Measurements from ENCODE around the gene GPR15. TPM values are rescaled to one million over a fixed set of nuclear protein-coding genes. Genes with fewer than 3 reads are reported as not detected.

GPR15 gene
- total RNA-seq, 1 experiment from 2014 or later = not detected

GRCh38 chr3:98534734-98535133, 3.0 kb downstream of the GPR15 start:
- H3K36me3 Mint-ChIP-seq (ENCODE audit: insufficient read depth in 1 of 3, low read depth in 3 of 3) = no peaks in the 10 kb centered on the region
- Histone ChIP-seq H3K56ac (ENCODE audit: insufficient read length, low read depth, low read length) (no peak overlapping the region), H3K27me3 (ENCODE audit: insufficient read depth, low read length) (no peaks in the 10 kb centered on the region), H3K14ac (ENCODE audit: insufficient read depth, low read length) (no peak overlapping the region), H4K91ac (ENCODE audit: insufficient read length, low read depth, low read length) (no peak overlapping the region), H3K23ac (ENCODE audit: insufficient read length, low read depth, low read length) (no peak overlapping the region), H4K20me1 (ENCODE audit: control insufficient read depth, insufficient read depth, insufficient read length) (no peaks in the 10 kb centered on the region), H3K4ac (ENCODE audit: low read depth, low read length) (no peak overlapping the region), H2BK15ac (ENCODE audit: low read depth, low read length) (no peak overlapping the region), H3K4me1 (ENCODE audit: insufficient read depth, low read length) (no peaks in the 10 kb centered on the region), H3T11ph (ENCODE audit: low read length) (no peak overlapping the region), H3K4me2 (ENCODE audit: insufficient read depth, insufficient read length, low read length) (no peak overlapping the region), H3K23me2 (ENCODE audit: insufficient read length, low read depth, low read length, poor library complexity, severe bottlenecking) (no peaks in the 10 kb centered on the region), H2BK20ac (ENCODE audit: low read depth, low read length, poor library complexity, severe bottlenecking) (no peak overlapping the region), H2BK5ac (ENCODE audit: insufficient read length, low read length) (no peak overlapping the region), H2BK12ac (ENCODE audit: insufficient read length, low read depth, low read length) (no peak overlapping the region), H4K8ac (replicated peaks; ENCODE audit: insufficient read length, low read depth, low read length) (no peak overlapping the region), H2BK120ac (ENCODE audit: low read depth, low read length, poor library complexity, severe bottlenecking) (no peak overlapping the region), H3K79me2 (ENCODE audit: insufficient read depth, low read length) (no peaks in the 10 kb centered on the region), H3K27ac (ENCODE audit: insufficient read length, low read depth, low read length) (no peak overlapping the region), H3K9ac (ENCODE audit: extremely low read depth, insufficient read length, low read length) (no peak overlapping the region), H3K9me3 (ENCODE audit: control insufficient read depth, low read depth, low read length) (no peaks in the 10 kb centered on the region), H3K79me1 (ENCODE audit: insufficient read depth, low read depth, low read length, poor library complexity, severe bottlenecking) (no peaks in the 10 kb centered on the region), H2AK5ac (ENCODE audit: insufficient read length, low read length) (no peak overlapping the region), H3K18ac (ENCODE audit: insufficient read length, low read depth, low read length) (no peak overlapping the region), H2AFZ (ENCODE audit: low read length) (no peak overlapping the region), H4K5ac (ENCODE audit: insufficient read length, low read depth, low read length) (no peak overlapping the region)
- no peak overlapping the region for H3K27ac Mint-ChIP-seq
- TF ChIP-seq CTCF (conservative IDR thresholded peaks at IDR 0.05) = no peak
- no peaks in the 10 kb centered on the region for H3K9me3 Mint-ChIP-seq
- no peaks in the 10 kb centered on the region for H3K27me3 Mint-ChIP-seq (ENCODE audit: low read depth)
- WGBS (ENCODE audit: extremely low coverage, insufficient read length, low lambda C conversion rate) = no CpG with 5 or more reads among the region's 1 CpG
- H3K4me1 Mint-ChIP-seq = peaks cover 0 to 2% of the 10 kb centered on the region in 2 experiments; a peak in 1 of 4 replicates
- H3K4me3 Mint-ChIP-seq = no peak overlapping the region
- DNase-seq = no peak
